Lower leg skin (tissue), 4 donors: ENCODE measurements around the gene SNX12. TPM values are rescaled to one million over a fixed set of nuclear protein-coding genes. Genes with fewer than 3 reads are reported as not detected.

ENCODE experiments used
- DNase-seq, 2 donors: peaks; one replicate each; pipeline ENCODE4 v3.0.0-alpha.2; 2019; ENCODE audit warnings: low spot score in 2 of 2
- H3K4me3 ChIP-seq: fragments of 200-600 bp; sonication (generic); 2 replicates; pipeline ENCODE4 v1.5.1; 2017; ENCODE audit warnings: mild to moderate bottlenecking, low read depth; ENCODE audit not compliant: poor library complexity, severe bottlenecking
- POLR2A ChIP-seq, 2 donors: fragments of 450-650 bp; IDR thresholded peaks; one replicate each; pipeline ENCODE4 v1.6.1; 2016 to 2017; ENCODE audit warnings: antibody characterized with exemption in 2 of 2, mild to moderate bottlenecking in 1 of 2, moderate library complexity in 1 of 2
- WGBS, 2 donors: methylation state at CpG; one replicate each; pipeline ENCODE4 v1.1.5; 2018; 5-methylcytosine and 5-hydroxymethylcytosine counted together
- intact Hi-C: fragments of 100-400 bp; cut with DNase I; formaldehyde crosslinking; loops from one replicate; pipeline ENCODE4 v1.15.0; 2023; ENCODE audit warnings: low total_unique reads
- total RNA-seq, 4 donors: library from RNA; depleted of rRNA; stranded (reverse); fragments of >200 nt; gene quantifications; one replicate each; pipeline ENCODE4 v1.1.0, GENCODE V29; 2016
- TF ChIP-seq, protein P1 (sequence below), 3 donors: fragments of 450-650 bp; IDR thresholded peaks; one replicate each; pipeline ENCODE4 v1.5.1; 2016; ENCODE audit warnings: antibody characterized with exemption in 3 of 3, mild to moderate bottlenecking in 3 of 3, moderate library complexity in 2 of 3

The SNX12 gene
- total RNA-seq, 4 donors from 2014 or later: 55.0 to 102 (median 70.4) TPM

DNA sequence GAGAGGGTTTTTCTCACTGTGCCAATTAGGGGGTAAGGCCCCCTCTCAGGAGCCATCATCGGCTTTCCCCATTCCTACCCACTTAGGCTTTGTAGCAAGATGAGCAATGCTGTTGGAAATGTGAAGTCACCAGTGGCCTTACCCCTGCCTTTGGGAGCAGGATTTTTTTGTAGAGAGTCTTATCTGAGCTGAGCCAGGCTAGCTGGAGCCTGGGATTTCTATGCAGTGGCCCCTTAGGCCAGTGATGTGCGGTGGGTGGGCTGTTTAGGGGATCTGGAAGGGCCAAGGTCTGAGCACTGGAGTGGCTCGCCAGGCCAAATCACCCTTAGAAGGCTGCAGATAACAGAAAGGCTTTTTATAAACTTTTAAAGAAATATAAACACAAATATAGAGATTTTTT lies 34.2 kb upstream of the SNX12 start:
- WGBS, 2 donors: 60 to 71% methylated on average over 2 to 3 of the region's 3 CpGs
- intact Hi-C loops: no loop called here
- TF ChIP-seq POLR2A (IDR thresholded peaks at IDR 0.05): no peak
- TF ChIP-seq, protein P1, sequence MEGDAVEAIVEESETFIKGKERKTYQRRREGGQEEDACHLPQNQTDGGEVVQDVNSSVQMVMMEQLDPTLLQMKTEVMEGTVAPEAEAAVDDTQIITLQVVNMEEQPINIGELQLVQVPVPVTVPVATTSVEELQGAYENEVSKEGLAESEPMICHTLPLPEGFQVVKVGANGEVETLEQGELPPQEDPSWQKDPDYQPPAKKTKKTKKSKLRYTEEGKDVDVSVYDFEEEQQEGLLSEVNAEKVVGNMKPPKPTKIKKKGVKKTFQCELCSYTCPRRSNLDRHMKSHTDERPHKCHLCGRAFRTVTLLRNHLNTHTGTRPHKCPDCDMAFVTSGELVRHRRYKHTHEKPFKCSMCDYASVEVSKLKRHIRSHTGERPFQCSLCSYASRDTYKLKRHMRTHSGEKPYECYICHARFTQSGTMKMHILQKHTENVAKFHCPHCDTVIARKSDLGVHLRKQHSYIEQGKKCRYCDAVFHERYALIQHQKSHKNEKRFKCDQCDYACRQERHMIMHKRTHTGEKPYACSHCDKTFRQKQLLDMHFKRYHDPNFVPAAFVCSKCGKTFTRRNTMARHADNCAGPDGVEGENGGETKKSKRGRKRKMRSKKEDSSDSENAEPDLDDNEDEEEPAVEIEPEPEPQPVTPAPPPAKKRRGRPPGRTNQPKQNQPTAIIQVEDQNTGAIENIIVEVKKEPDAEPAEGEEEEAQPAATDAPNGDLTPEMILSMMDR (IDR thresholded peaks at IDR 0.05): no peak
- H3K4me3 ChIP-seq: no peak overlapping the region
- DNase-seq: no peak

DNA sequence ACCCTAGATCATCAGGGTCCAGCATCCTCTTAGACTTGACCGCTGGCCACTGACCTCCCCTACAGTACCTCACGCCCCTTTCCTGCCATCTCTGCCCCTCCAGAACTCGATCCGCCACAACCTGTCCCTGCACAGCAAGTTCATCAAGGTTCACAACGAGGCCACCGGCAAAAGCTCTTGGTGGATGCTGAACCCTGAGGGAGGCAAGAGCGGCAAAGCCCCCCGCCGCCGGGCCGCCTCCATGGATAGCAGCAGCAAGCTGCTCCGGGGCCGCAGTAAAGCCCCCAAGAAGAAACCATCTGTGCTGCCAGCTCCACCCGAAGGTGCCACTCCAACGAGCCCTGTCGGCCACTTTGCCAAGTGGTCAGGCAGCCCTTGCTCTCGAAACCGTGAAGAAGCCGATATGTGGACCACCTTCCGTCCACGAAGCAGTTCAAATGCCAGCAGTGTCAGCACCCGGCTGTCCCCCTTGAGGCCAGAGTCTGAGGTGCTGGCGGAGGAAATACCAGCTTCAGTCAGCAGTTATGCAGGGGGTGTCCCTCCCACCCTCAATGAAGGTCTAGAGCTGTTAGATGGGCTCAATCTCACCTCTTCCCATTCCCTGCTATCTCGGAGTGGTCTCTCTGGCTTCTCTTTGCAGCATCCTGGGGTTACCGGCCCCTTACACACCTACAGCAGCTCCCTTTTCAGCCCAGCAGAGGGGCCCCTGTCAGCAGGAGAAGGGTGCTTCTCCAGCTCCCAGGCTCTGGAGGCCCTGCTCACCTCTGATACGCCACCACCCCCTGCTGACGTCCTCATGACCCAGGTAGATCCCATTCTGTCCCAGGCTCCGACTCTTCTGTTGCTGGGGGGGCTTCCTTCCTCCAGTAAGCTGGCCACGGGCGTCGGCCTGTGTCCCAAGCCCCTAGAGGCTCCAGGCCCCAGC lies 32.7 kb upstream of the SNX12 start:
- intact Hi-C loops: loop anchor here (2.0 kb wide), 1 partner anchor 208 kb away; no protein-coding TSS in a partner anchor
- WGBS, 2 donors: 71 to 76% methylated on average over 18 to 28 of the region's 31 CpGs
- no peak for DNase-seq
- no peak for TF ChIP-seq POLR2A (IDR thresholded peaks at IDR 0.05)
- TF ChIP-seq, protein P1 (IDR thresholded peaks at IDR 0.05): no peak
- H3K4me3 ChIP-seq: no peak overlapping the region

DNA sequence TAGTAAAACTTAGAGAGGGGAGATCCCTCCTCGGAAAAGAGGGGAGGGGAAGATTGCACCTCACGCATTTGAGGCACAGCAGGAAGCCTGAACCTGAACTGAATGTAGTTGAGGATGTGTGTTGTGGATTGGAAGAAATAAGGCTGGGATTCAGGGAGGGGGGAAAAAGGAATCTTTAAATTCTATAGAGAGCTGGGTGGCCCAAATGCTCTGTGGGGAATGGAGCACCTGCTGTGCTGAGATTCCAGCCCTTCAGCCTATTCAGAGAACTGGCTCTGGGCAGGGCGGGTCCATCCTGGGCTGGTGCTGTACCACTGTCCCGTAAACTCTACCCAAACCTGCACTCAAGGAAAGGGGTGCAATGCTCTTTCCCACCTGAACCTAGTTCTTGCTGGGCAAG lies 31.6 kb upstream of the SNX12 start:
- H3K4me3 ChIP-seq: no peak overlapping the region
- no peak for TF ChIP-seq POLR2A (IDR thresholded peaks at IDR 0.05)
- TF ChIP-seq, protein P1 (IDR thresholded peaks at IDR 0.05): no peak
- WGBS, 2 donors: 62 to 80% methylated on average over 4 of the region's 4 CpGs
- intact Hi-C loops: loop anchor here (2.0 kb wide), 1 partner anchor 209 kb away; no protein-coding TSS in a partner anchor
- DNase-seq: peak in 1 of 2 donors; percentile 18

DNA sequence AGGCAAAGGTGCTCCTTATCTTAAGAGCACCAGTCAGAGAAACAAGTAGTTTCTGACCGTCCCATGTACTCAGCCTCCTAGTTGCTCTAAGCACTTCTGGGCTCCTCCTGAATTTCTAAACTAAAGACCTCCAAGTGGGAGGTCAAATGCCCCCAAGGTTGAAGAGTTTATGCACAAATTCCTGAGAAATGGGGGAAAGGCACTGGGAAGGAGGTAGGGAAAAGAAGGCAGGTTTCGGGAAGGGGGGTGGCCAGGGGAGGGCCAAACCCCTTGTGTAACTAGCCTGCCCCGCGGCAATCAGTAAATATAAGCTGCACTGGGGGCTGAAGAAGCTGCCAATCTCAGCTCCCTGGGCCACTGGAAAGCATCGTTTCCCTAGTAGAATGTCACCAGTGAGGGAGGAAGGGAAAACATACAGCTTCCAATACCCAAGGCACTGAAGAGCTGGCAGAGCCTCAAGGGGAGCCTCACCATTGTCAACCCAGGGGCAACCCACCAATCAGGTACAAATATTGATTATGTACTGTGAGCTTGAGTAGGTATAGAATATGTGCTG lies 30.9 kb upstream of the SNX12 start:
- peak in 1 of 2 donors; percentile 48 for DNase-seq
- H3K4me3 ChIP-seq: no peak overlapping the region
- intact Hi-C loops: no loop called here
- 50 to 56% methylated on average over 5 of the region's 5 CpGs for whole genome bisulfite sequencing, 2 donors
- TF ChIP-seq, protein P1 (IDR thresholded peaks at IDR 0.05): no peak
- no peak for TF ChIP-seq POLR2A (IDR thresholded peaks at IDR 0.05)

DNA sequence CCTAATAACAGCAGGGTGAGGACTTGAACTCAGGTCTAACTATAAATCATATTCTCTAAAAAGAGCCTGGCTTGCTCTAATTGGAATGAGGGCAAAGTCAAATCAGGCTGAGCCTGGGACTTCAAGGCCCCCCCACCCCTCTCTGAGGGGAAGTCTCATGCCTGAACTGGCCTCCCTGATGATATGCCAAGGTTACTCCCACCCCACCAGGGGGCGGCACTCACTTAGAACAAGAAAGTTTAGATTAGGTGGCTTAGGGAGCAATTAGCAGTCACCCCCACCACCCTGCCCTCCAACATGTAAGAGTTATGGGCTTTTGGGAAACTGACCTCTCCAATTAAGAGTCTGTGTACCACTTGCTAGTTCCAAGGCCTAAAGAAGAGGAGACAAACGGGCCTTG lies 30.2 kb upstream of the SNX12 start:
- peak in 1 of 2 donors; percentile 87 for DNase-seq
- 28 to 29% methylated on average over 1 to 2 of the region's 2 CpGs for WGBS, 2 donors
- intact Hi-C loops: no loop called here
- TF ChIP-seq, protein P1 (IDR thresholded peaks at IDR 0.05): no peak
- TF ChIP-seq POLR2A (IDR thresholded peaks at IDR 0.05): no peak
- no peak overlapping the region for H3K4me3 ChIP-seq
